ENCODE results near the gene IL10.

Gene IL10

GRCh38 chr1:206735553-206736031, 36.7 kb downstream of the IL10 start:
- no peak for TF ChIP-seq CTCF (IDR thresholded peaks at IDR 0.05; ENCODE audit: insufficient read depth, low read depth, low read length, missing control alignments)
- no peak overlapping the region for H3K4me3 ChIP-seq (ENCODE audit: low read length)
- DNase-seq (ENCODE audit: low read depth): no peak

GRCh38 chr1:206734499-206735142, 37.7 kb downstream of the IL10 start:
- peak; percentile 49 for DNase-seq (ENCODE audit: low read depth)
- peak; percentile 89 for TF ChIP-seq CTCF (IDR thresholded peaks at IDR 0.05; ENCODE audit: insufficient read depth, low read depth, low read length, missing control alignments)
- H3K4me3 ChIP-seq (ENCODE audit: low read length): no peak overlapping the region

GRCh38 chr1:206732992-206733391, 39.3 kb downstream of the IL10 start:
- no peak for DNase-seq (ENCODE audit: low read depth)
- TF ChIP-seq CTCF (IDR thresholded peaks at IDR 0.05; ENCODE audit: insufficient read depth, low read depth, low read length, missing control alignments): no peak
- no peak overlapping the region for H3K4me3 ChIP-seq (ENCODE audit: low read length)

GRCh38 chr1:206732508-206732907, 39.8 kb downstream of the IL10 start:
- H3K4me3 ChIP-seq (ENCODE audit: low read length): no peak overlapping the region
- no peak for DNase-seq (ENCODE audit: low read depth)
- no peak for TF ChIP-seq CTCF (IDR thresholded peaks at IDR 0.05; ENCODE audit: insufficient read depth, low read depth, low read length, missing control alignments)

- no peak overlapping the region for H3K4me3 ChIP-seq (ENCODE audit: low read length)
- no peak for DNase-seq (ENCODE audit: low read depth)
- no peak for TF ChIP-seq CTCF (IDR thresholded peaks at IDR 0.05; ENCODE audit: insufficient read depth, low read depth, low read length, missing control alignments)
Observed at GRCh38 chr1:206729507-206729906, 42.8 kb downstream of the IL10 start.

GRCh38 chr1:206729050-206729449, 43.2 kb downstream of the IL10 start:
- no peak overlapping the region for H3K4me3 ChIP-seq (ENCODE audit: low read length)
- no peak for DNase-seq (ENCODE audit: low read depth)
- TF ChIP-seq CTCF (IDR thresholded peaks at IDR 0.05; ENCODE audit: insufficient read depth, low read depth, low read length, missing control alignments): no peak

GRCh38 chr1:206728697-206728987, 43.7 kb downstream of the IL10 start:
- DNase-seq (ENCODE audit: low read depth): no peak
- H3K4me3 ChIP-seq (ENCODE audit: low read length): no peak overlapping the region
- no peak for TF ChIP-seq CTCF (IDR thresholded peaks at IDR 0.05; ENCODE audit: insufficient read depth, low read depth, low read length, missing control alignments)

All from epithelial cell of esophagus (primary cell).